ENCODE measurements around the gene SAMD7. TPM values are rescaled to one million over a fixed set of nuclear protein-coding genes. Genes with fewer than 3 reads are reported as not detected.

SAMD7 gene
- not detected for polyA plus RNA-seq

GRCh38 chr3:169911272-169911671 lies at the start of gene SAMD7:
TSS of gene SAMD7 (plus strand) at chr3:169911572. CDS start at chr3:169919499, 7,927 bp downstream.
- 85 to 97% (median 93%) methylated on average over 1 of the region's 1 CpG for WGBS, 3 donors
- no peak within 1 kb of the TSS for H3K27ac ChIP-seq (ENCODE audit: low read depth, low read length)

- H3K27ac ChIP-seq (ENCODE audit: low read depth, low read length) = no peak overlapping the region
- WGBS, 3 donors = 82 to 86% (median 84%) methylated on average over 5 of the region's 5 CpGs
Measured at GRCh38 chr3:169861871-169862270, 49.5 kb upstream of the SAMD7 start.

GRCh38 chr3:169863458-169863899 lies 47.9 kb upstream of the SAMD7 start:
- no peak overlapping the region for H3K27ac ChIP-seq (ENCODE audit: low read depth, low read length)
- WGBS, 3 donors = 1 to 4% (median 2%) methylated on average over 6 of the region's 6 CpGs

- WGBS, 3 donors = 69 to 91% (median 70%) methylated on average over 2 of the region's 2 CpGs
- H3K27ac ChIP-seq (ENCODE audit: low read depth, low read length) = no peak overlapping the region
Measured at GRCh38 chr3:169864270-169864669, 47.1 kb upstream of the SAMD7 start.

- 57 to 81% (median 58%) methylated on average over 12 of the region's 12 CpGs for WGBS, 3 donors
- no peak overlapping the region for H3K27ac ChIP-seq (ENCODE audit: low read depth, low read length)
Measured at GRCh38 chr3:169865176-169865767, 46.1 kb upstream of the SAMD7 start.

- H3K27ac ChIP-seq (ENCODE audit: low read depth, low read length) = no peak overlapping the region
- WGBS, 3 donors = 80 to 94% (median 84%) methylated on average over 3 of the region's 3 CpGs
Measured at GRCh38 chr3:169867584-169868210, 43.7 kb upstream of the SAMD7 start.

DNA sequence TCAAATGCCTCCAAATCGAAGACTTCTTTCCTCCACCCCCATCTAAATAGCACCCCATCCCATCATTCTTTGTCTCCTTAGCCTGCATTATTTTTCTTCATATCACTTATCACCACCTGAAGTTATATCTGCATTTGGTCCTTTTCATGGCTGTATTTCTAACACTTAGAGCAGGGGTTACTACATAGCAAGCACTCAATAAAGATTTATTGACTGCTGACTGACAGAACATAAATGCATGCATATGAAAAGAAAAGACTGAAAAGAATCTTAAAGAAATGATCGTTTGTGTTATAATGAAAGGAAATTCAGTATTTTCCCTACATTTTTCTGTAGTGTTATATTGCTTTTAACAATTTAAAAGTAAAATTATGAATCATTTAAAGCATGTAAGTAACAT lies 43.0 kb upstream of the SAMD7 start:
- H3K27ac ChIP-seq (ENCODE audit: low read depth, low read length) = no peak overlapping the region
- 77 to 87% (median 84%) methylated on average over 2 of the region's 2 CpGs for WGBS, 3 donors

DNA sequence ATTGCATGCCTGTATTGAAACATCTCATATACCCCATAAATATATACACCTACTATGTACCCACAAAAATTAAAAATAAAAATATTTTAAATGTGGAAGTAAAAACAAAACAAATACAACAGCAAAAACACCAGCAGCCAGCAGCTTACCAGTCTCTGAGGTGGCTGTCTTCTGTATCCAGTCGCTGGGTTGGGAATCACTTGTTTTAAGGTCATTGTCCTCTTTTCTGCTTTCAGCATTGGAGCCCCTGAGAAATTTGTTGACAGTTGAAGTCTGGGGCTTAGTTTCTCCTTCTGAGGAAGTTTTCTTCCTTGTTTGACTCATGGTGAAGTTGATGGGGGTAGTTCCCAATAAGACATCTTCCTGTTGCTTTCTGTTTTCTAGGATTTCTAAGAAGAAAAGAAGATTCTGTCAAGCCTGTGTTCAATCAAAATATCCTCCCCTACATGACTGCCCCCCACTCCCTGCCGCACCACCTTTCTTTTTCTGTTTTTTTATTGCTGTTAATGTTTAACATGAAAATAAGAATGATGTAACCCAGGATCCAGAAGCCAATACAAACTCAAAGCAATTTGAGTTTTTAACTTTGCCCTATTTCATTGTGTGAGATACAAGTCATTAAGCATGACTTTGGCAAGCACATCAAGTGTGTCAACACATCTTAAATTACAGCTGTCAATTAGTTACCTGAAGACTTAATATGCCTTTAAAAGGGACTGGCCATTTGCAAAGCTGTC lies 41.7 kb upstream of the SAMD7 start, which contains the start of gene LRRC31:
TSS of gene LRRC31 (minus strand) at position 452 of the 737 bp plus-strand sequence. CDS start at position 324, 128 bp downstream.
- WGBS, 3 donors = 53 to 82% (median 70%) methylated on average over 2 of the region's 2 CpGs
- no peak within 1 kb of the TSS for H3K27ac ChIP-seq (ENCODE audit: low read depth, low read length)

- WGBS, 3 donors = 60 to 92% (median 74%) methylated on average over 2 of the region's 2 CpGs
- no peak overlapping the region for H3K27ac ChIP-seq (ENCODE audit: low read depth, low read length)
Measured at GRCh38 chr3:169871129-169871886, 40.1 kb upstream of the SAMD7 start.

DNA sequence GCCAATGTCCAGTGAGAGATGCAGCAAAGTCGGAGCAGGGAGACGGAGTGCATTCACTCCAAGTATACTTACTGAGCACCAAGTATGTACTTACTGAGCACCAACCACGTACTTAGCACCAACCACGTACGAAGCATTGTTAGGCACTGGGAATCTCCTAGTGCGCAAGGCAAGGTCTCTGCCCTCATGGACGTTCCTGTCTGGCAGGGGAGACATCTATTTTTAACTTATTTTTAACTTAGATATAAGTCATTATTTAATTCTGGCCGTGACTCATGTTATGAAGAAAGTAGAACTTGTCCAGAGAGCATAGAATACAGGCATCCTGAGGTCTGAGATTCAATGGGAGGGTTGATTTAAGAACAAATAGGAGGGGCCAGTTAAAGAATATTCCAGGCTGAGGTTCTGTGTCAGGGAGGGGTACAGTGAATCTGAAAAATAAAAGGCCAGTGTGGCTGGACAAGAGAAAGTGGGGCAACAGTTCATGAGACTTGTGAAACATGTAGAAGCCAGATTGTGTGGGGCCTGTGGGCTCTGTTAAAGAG lies 32.3 kb upstream of the SAMD7 start:
- H3K27ac ChIP-seq (ENCODE audit: low read depth, low read length) = no peak overlapping the region
- WGBS, 3 donors = 73 to 88% (median 82%) methylated on average over 8 of the region's 8 CpGs

- 68 to 74% (median 68%) methylated on average over 3 of the region's 3 CpGs for WGBS, 3 donors
- no peak overlapping the region for H3K27ac ChIP-seq (ENCODE audit: low read depth, low read length)
Measured at GRCh38 chr3:169879845-169880575, 31.4 kb upstream of the SAMD7 start.

DNA sequence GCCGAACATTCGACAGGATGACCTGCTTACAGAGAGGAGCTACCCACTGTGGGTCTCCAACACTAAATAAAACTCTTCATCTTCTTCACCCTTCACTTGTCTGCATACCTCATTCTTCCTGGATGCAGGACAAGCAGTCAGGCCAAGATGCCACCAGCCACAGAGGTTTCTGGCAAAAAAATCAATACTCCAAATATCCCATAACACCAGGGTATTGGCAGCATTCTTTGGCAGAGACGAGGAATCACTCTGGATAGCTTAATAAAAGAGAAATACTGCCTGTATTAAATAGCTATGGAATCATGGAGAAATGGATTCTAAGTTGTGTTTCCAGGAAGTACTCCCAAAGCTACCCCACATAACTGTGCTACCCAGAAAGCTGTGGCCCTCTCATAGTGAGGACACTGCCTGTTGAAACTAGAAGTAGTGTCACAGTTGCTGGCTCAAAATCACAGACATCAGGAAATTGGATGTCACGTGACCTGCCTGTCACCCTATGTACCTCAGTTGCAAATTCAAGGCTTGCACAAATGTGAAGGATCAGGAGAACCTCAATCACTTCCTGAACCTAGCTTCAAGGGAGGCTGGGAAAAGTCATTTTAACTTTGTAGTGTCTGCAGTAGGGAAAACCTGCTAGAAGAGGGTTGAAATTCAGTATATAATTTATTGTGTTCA lies 30.7 kb upstream of the SAMD7 start:
- WGBS, 3 donors = 79 to 86% (median 80%) methylated on average over 4 of the region's 4 CpGs
- H3K27ac ChIP-seq (ENCODE audit: low read depth, low read length) = no peak overlapping the region

GRCh38 chr3:169886671-169887070 lies 24.7 kb upstream of the SAMD7 start:
- H3K27ac ChIP-seq (ENCODE audit: low read depth, low read length) = no peak overlapping the region
- 38 to 48% (median 46%) methylated on average over 5 of the region's 5 CpGs for WGBS, 3 donors

- H3K27ac ChIP-seq (ENCODE audit: low read depth, low read length) = no peak overlapping the region
- 83 to 85% (median 84%) methylated on average over 7 of the region's 7 CpGs for WGBS, 3 donors
Measured at GRCh38 chr3:169891886-169892285, 19.5 kb upstream of the SAMD7 start.

- H3K27ac ChIP-seq (ENCODE audit: low read depth, low read length) = no peak overlapping the region
- 65 to 70% (median 68%) methylated on average over 7 of the region's 7 CpGs for WGBS, 3 donors
Measured at GRCh38 chr3:169894110-169894509, 17.3 kb upstream of the SAMD7 start.

DNA sequence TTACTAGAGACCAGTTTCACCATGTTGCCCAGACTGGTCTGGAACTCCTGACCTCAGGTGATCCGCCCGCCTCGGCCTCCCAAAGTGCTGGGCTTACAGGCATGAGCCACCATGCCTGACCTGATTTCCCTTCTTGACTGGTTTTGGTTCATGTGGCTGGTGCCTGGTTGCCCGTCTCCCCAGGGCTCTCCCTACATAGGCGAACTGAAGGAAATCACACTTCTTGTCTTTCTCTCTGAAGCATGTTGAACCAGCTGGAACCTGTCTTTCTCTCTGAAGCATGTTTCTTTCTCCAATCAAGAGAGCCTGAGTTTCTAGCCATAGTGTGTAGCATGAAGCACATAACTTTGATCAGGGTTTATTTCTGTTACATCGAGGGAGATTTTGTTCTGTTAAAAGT lies 16.3 kb upstream of the SAMD7 start:
- no peak overlapping the region for H3K27ac ChIP-seq (ENCODE audit: low read depth, low read length)
- 65 to 79% (median 69%) methylated on average over 6 of the region's 6 CpGs for WGBS, 3 donors

DNA sequence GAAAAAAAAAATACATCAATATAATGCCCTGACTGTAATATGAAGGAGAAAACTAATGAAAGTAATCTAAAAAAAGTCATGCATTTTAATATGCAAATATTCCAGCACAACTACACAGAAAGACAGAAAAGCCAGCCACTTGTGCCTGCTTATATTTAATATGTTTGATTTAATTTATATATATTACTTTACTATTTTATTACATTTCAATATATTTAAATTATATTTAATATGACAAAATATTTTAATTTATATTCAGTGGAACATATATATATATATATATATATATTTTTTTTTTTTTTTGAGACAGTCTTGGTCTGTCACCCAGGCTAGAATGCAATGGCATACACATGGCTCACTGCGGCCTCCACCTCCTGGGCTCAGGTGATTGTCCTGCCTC lies 14.1 kb upstream of the SAMD7 start:
- WGBS, 3 donors = 100% methylated on average over 1 of the region's 1 CpG
- no peak overlapping the region for H3K27ac ChIP-seq (ENCODE audit: low read depth, low read length)

Measured in adipose tissue (tissue), 3 donors.